Ovary (tissue), 9 donors: ENCODE data around the gene KCNJ10. TPM values are rescaled to one million over a fixed set of nuclear protein-coding genes. Genes with fewer than 3 reads are reported as not detected.

Experiments
- DNase-seq, 5 donors: peaks; one replicate each; pipeline ENCODE4 v3.0.0-alpha.2; 2019 to 2020
- H3K27ac ChIP-seq, 2 donors: fragments of 200-600 bp; one replicate each; pipeline versions ENCODE4 v1.5.1 to v1.8.0; 2019 to 2022
- H3K27me3 ChIP-seq: fragments of 200-600 bp; one replicate; pipeline ENCODE4 v1.8.0; 2022
- H3K36me3 ChIP-seq: fragments of 200-600 bp; sonication (generic); one replicate; pipeline ENCODE4 v1.5.1; 2019
- H3K4me1 ChIP-seq: one replicate; pipeline ENCODE4 v1.8.1; 2013; ENCODE audit warnings: mild to moderate bottlenecking, moderate library complexity; ENCODE audit not compliant: insufficient read depth
- H3K4me3 ChIP-seq: fragments of 200-600 bp; sonication (generic); one replicate; pipeline ENCODE4 v1.5.1; 2017
- H3K9me3 ChIP-seq, 2 donors: fragments of 200-600 bp in 1 of 2; sonication (generic) in 1 of 2; one replicate each; pipeline versions ENCODE4 v1.5.1 to v1.8.1; 2013 to 2019; ENCODE audit warnings: mild to moderate bottlenecking in 1 of 2, moderate library complexity in 1 of 2
- EP300 ChIP-seq: sonication (generic); formaldehyde crosslinking; IDR thresholded peaks from one replicate; pipeline ENCODE4 v1.6.1; 2017; ENCODE audit warnings: antibody characterized with exemption
- POLR2A ChIP-seq: fragments of 450-650 bp; IDR thresholded peaks from one replicate; pipeline ENCODE4 v1.6.1; 2017; ENCODE audit warnings: antibody characterized with exemption, mild to moderate bottlenecking, moderate library complexity
- WGBS, 3 donors: extraction: QIAGEN DNeasy Blood & Tissue Kit in 1 of 3; methylation state at CpG; one replicate each; pipeline versions ENCODE4 v1.1.5 to v1.1.7; 2013 to 2017; 5-methylcytosine and 5-hydroxymethylcytosine counted together
- intact Hi-C, 4 donors: fragments of 100-400 bp; cut with DNase I; formaldehyde crosslinking; loops; one replicate each; pipeline versions ENCODE4 v1.11.0 to v1.15.1; 2022 to 2023
- polyA plus RNA-seq, 2 donors: library from polyadenylated mRNA; stranded (reverse); fragments of 200-250 nt in 1 of 2; fragments of 350-450 nt in 1 of 2; fragmentation: Illumina TruSeq in 1 of 2; extraction: RNeasy Lipid Tissue Mini Kit (QIAGEN cat#74804) in 1 of 2; gene quantifications; one replicate each; pipeline ENCODE4 v1.2.3, GENCODE V29; 2013 to 2014
- total RNA-seq, 7 donors: library from RNA; depleted of rRNA in 2 of 7; stranded (reverse); fragments of >200 nt in 2 of 7; fragmentation: NEBNext Ultra II Directional in 3 of 7; extraction: Animal tissue kit (Norgen Biotek cat#: 25700) in 3 of 7; gene quantifications; one replicate each; pipeline versions ENCODE4 v1.1.0 to v1.2.4, GENCODE V29; 2016 to 2023
- TF ChIP-seq, protein P1 (sequence below), 3 donors: fragments of 450-650 bp in 2 of 3; fragments of 200-600 bp in 1 of 3; IDR thresholded peaks; one replicate each; pipeline versions ENCODE4 v1.5.1 to v1.8.0; 2016 to 2022; ENCODE audit warnings: antibody characterized with exemption in 3 of 3, mild to moderate bottlenecking in 1 of 3
- donor health status: DM: no; HTN: no; CAD: no; lungs with moderate emphysema.
- donor health status: DM: no; HTN: no; CAD: no.
- donor health status: Bipolar disorder and iron deficiency.
- donor health status: DM: yes; HTN: yes; CAD: no.
- donor health status: DM: no; HTN: no; CAD: no.
- donor health status: DM: yes; HTN: yes; CAD: no.

Gene KCNJ10
- total and polyA plus RNA-seq, 9 donors: 0.02 to 0.28 (median 0.17) TPM; not detected in 5

- TF ChIP-seq, protein P1, sequence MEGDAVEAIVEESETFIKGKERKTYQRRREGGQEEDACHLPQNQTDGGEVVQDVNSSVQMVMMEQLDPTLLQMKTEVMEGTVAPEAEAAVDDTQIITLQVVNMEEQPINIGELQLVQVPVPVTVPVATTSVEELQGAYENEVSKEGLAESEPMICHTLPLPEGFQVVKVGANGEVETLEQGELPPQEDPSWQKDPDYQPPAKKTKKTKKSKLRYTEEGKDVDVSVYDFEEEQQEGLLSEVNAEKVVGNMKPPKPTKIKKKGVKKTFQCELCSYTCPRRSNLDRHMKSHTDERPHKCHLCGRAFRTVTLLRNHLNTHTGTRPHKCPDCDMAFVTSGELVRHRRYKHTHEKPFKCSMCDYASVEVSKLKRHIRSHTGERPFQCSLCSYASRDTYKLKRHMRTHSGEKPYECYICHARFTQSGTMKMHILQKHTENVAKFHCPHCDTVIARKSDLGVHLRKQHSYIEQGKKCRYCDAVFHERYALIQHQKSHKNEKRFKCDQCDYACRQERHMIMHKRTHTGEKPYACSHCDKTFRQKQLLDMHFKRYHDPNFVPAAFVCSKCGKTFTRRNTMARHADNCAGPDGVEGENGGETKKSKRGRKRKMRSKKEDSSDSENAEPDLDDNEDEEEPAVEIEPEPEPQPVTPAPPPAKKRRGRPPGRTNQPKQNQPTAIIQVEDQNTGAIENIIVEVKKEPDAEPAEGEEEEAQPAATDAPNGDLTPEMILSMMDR (IDR thresholded peaks at IDR 0.05): no peak
- TF ChIP-seq POLR2A: no peak
- no peak for TF ChIP-seq EP300
- H3K36me3 ChIP-seq: no peaks in the 10 kb centered on the region
- no peaks in the 10 kb centered on the region for H3K27me3 ChIP-seq
- H3K4me1 ChIP-seq: peaks cover 6% of the 10 kb centered on the region
- peak overlapping the region; percentile 90 for H3K4me3 ChIP-seq
- 1% methylated on average over 18 of the region's 18 CpGs for WGBS, 3 donors
- intact Hi-C loops: no loop called here
- H3K9me3 ChIP-seq: no peaks in the 10 kb centered on the region
- peak overlapping the region in 1 of 2 donors; percentile 48 for H3K27ac ChIP-seq
- no peak for DNase-seq
Observed at GRCh38 chr1:160032165-160032820, 37.7 kb downstream of the KCNJ10 start.

DNA sequence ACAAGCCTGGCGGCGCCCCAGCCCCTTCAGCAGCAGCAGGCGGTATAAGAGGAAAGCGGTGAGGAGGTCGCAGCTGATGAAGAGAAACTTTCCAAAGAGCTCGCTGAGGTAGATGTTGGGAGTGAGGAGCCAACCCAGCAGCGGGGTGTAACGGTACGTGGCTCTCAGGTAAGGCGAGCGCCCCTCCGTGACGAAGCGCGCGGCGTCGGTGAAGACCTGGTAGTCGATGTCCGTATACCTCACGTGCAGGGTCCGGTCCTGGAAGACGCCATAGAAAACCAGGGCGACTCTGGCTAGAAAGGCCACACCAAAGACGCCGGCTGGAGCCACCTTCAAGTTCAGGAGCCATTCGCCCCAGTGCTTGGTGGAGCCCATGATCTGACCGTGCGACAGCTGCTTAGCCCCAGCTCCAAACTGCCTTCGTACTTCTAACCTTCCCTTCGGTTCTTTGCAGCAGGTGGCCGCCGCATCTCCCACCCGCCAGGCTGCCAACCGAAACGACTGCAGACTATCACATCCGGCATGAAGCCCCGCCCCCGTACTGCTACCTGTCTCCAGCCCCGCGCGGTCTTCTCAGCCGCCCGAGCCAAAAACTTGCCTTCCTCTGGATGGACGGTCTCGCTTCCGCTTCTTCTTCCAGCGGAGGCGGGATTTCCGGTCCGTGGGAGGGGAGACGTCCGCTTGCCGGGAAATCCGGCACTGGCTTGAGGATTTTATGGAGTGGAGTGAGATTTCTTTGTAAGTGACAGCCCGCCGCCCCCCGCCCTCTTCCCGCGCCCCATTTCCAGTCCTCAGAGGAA lies 38.4 kb downstream of the KCNJ10 start, which contains the start of gene PIGM:
PIGM (minus strand) TSS at position 626 of the 800 bp plus-strand sequence; CDS start at position 375, 251 bp downstream.
- H3K36me3 ChIP-seq: no peaks in the 10 kb centered on the region
- intact Hi-C loops: no loop called here
- no peaks in the 10 kb centered on the region for H3K9me3 ChIP-seq
- no peaks in the 10 kb centered on the region for H3K27me3 ChIP-seq
- WGBS, 3 donors: 0% methylated on average over 57 to 60 of the region's 60 CpGs
- DNase-seq: peak; percentile 93 to 95 (median 94)
- no peak for TF ChIP-seq EP300
- TF ChIP-seq, protein P1 (IDR thresholded peaks at IDR 0.05): peak in 1 of 3 donors; percentile 13
- TF ChIP-seq POLR2A: peak; percentile 37
- peak within 1 kb of the TSS in 1 of 2 donors; percentile 48 for H3K27ac ChIP-seq
- peaks cover 6% of the 10 kb centered on the region for H3K4me1 ChIP-seq
- H3K4me3 ChIP-seq: peak within 1 kb of the TSS; percentile 90

DNA sequence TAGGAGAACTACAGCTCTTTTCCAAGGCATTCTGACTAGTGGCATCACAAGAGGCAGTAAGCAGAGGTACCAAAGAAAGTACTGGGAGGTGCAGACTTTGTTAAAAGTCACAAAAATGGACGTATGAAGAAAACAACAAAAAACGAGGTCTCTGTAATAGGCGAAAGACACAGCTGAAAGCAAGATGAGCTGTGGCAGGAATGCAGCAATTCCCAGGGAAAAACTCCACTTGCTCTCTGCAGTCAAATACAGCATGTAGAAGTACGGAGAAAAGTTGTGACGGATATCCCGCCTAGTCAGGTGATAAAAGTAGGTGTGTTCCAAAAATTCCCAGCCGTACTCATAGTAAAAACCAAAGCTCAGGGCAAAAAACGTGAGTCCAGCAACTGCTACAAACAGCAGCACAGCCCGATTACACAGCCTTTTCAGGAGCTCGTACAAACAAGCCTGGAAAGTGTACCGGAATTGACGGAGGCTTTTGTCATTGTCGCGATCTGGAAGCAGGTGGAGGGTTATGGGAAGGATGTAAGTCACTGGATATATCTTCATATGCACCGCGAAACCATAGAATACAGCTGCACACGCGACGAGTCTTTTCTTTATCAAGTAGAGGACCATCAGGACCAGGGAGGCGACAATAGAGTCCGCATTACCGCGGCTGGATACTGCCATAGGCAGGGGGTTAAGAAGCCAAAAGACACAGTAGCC lies 39.1 kb downstream of the KCNJ10 start:
- Histone ChIP-seq H3K27me3 (no peaks in the 10 kb centered on the region), H3K27ac (peak overlapping the region in 1 of 2 donors; percentile 26)
- WGBS, 3 donors: 9 to 10% (median 10%) methylated on average over 23 of the region's 23 CpGs

GRCh38 chr1:160028426-160028825 lies 41.5 kb downstream of the KCNJ10 start:
- no peak overlapping the region for H3K4me3 ChIP-seq
- TF ChIP-seq POLR2A: no peak
- TF ChIP-seq EP300: no peak
- TF ChIP-seq, protein P1 (IDR thresholded peaks at IDR 0.05): no peak
- peaks cover 7% of the 10 kb centered on the region for H3K4me1 ChIP-seq
- H3K9me3 ChIP-seq: no peaks in the 10 kb centered on the region
- H3K36me3 ChIP-seq: no peaks in the 10 kb centered on the region
- no peak for DNase-seq
- intact Hi-C loops: no loop called here
- no peak overlapping the region for H3K27ac ChIP-seq
- no peaks in the 10 kb centered on the region for H3K27me3 ChIP-seq

More for the DNA sequence above, 39.1 kb downstream of the KCNJ10 start:
- no peak for DNase-seq
- Histone ChIP-seq H3K4me3 (peak overlapping the region; percentile 90), H3K4me1 (peaks cover 6% of the 10 kb centered on the region), H3K9me3 (no peaks in the 10 kb centered on the region), H3K36me3 (no peaks in the 10 kb centered on the region)
- intact Hi-C loops: no loop called here
- TF ChIP-seq, protein P1 (IDR thresholded peaks at IDR 0.05): no peak
- TF ChIP-seq POLR2A: no peak
- no peak for TF ChIP-seq EP300
